Panc1 (cell line): ENCODE measurements around the gene TCEAL2. TPM values are rescaled to one million over a fixed set of nuclear protein-coding genes. Genes with fewer than 3 reads are reported as not detected.
"Not testable (repeated sequence)": the region's sequence is repeated elsewhere in the genome, so short reads cannot be mapped to it uniquely, and the experiment has no call there.

Experiments used
- ATAC-seq: fragments of 200-7000 bp; cut with Tn5 transposase; 2 replicates; pipeline ENCODE4 v1.9.1; 2020; ENCODE audit warnings: mild to moderate bottlenecking, moderate library complexity
- BruUV-seq: library from RNA; stranded (reverse); fragments of 400-500 nt; replicated peaks from 2 replicates; lab custom pipeline; 2021; lab: Mats Ljungman, UMichigan
- CTCF ChIA-PET: fragments of 300-600 bp; sonication (Branson Sonifier 250); formaldehyde crosslinking; loops from one replicate; lab custom pipeline; 2022; ENCODE audit warnings: antibody characterized with exemption; lab: Charles Lee
- POLR2A ChIA-PET: fragments of 300-600 bp; sonication (Branson Sonifier 250); formaldehyde crosslinking; loops from one replicate; lab custom pipeline; 2022; ENCODE audit warnings: antibody characterized with exemption; lab: Charles Lee
- DNase-seq: peaks from one replicate; pipeline ENCODE4 v3.0.0-alpha.2; 2010; ENCODE audit warnings: low read depth, low spot score
- H3K27ac ChIP-seq: 2 replicates; pipeline ENCODE4 v1.5.1; 2011; ENCODE audit warnings: mild to moderate bottlenecking, low read length, inconsistent platforms
- H3K27me3 ChIP-seq: fragments of 200-500 bp; sonication (Bioruptor generic); 2 replicates; pipeline ENCODE4 v1.6.0; 2014; ENCODE audit warnings: low read length, inconsistent platforms; ENCODE audit not compliant: control insufficient read depth, insufficient read depth
- H3K36me3 ChIP-seq: fragments of 200-500 bp; sonication (Bioruptor generic); 2 replicates; pipeline ENCODE4 v1.5.1; 2014; ENCODE audit warnings: inconsistent platforms, mild to moderate bottlenecking, low read length, moderate library complexity; ENCODE audit not compliant: control insufficient read depth, insufficient read depth
- H3K4me1 ChIP-seq: 2 replicates; pipeline ENCODE4 v1.5.1; 2011; ENCODE audit warnings: inconsistent platforms, mild to moderate bottlenecking, low read length, moderate library complexity; ENCODE audit not compliant: control insufficient read depth, insufficient read depth
- H3K4me3 ChIP-seq, 2 experiments: 2 replicates each; pipeline ENCODE4 v1.5.1; 2011 to 2012; ENCODE audit warnings: low read depth in 2 of 2, low read length in 2 of 2, mild to moderate bottlenecking in 2 of 2, inconsistent platforms in 1 of 2, moderate library complexity in 1 of 2
- H3K9me3 ChIP-seq: fragments of 200-500 bp; sonication (Bioruptor generic); 2 replicates; pipeline ENCODE4 v1.5.1; 2014; ENCODE audit warnings: low read depth, mild to moderate bottlenecking, inconsistent platforms, low read length, moderate library complexity; ENCODE audit not compliant: control insufficient read depth, insufficient read depth
- CTCF ChIP-seq: fragments of 450-650 bp; IDR thresholded peaks from 2 replicates; pipeline ENCODE4 v1.5.1; 2017; ENCODE audit warnings: mild to moderate bottlenecking
- POLR2AphosphoS5 ChIP-seq: IDR thresholded peaks from 2 replicates; pipeline ENCODE4 v1.6.1; 2012; ENCODE audit warnings: mild to moderate bottlenecking, low read depth, low read length, moderate library complexity
- SIN3A ChIP-seq: IDR thresholded peaks from 2 replicates; pipeline ENCODE4 v1.6.1; 2012; ENCODE audit warnings: low read depth, mild to moderate bottlenecking, low read length, moderate library complexity, borderline replicate concordance; ENCODE audit not compliant: insufficient read depth
- TCF7L2 ChIP-seq: IDR thresholded peaks from 2 replicates; pipeline ENCODE4 v1.6.1; 2011; ENCODE audit warnings: mild to moderate bottlenecking, low read depth, low read length, inconsistent platforms
- in situ Hi-C: cut with HindIII; loops from 2 replicates; pipeline ENCODE4 v1.10.0; 2016; ENCODE audit warnings: low sequenced_read_pairs, low pct_unique_long_range_greater_than_20kb
- intact Hi-C: fragments of 100-400 bp; cut with micrococcal nuclease; formaldehyde crosslinking; loops from one replicate; pipeline ENCODE4 v1.10.0; 2022; ENCODE audit not compliant: unreplicated experiment
- total RNA-seq: library from RNA; stranded (reverse); gene quantifications from one replicate; pipeline ENCODE4 v1.2.1, GENCODE V29; 2021; ENCODE audit not compliant: unreplicated experiment
- TF ChIP-seq, protein P1 (sequence below), 2 experiments: IDR thresholded peaks; 2 replicates each; pipeline ENCODE4 v1.6.1; 2011 to 2012; ENCODE audit warnings: low read depth in 2 of 2, control low read depth in 1 of 2, low read length in 1 of 2, mild to moderate bottlenecking in 1 of 2, moderate library complexity in 1 of 2; ENCODE audit not compliant: insufficient read depth in 1 of 2

TCEAL2 gene
- total RNA-seq, 1 experiment from 2014 or later, result not detected

- intact Hi-C loops, in situ Hi-C loops, CTCF ChIA-PET, H3K27ac ChIP-seq, POLR2A ChIA-PET, H3K4me3 ChIP-seq, H3K9me3 ChIP-seq, H3K27me3 ChIP-seq, DNase-seq, H3K4me1 ChIP-seq, BruUV-seq, H3K36me3 ChIP-seq: not testable (repeated sequence)
- peak; percentile 45; the same call in 1 of the 2 replicates for ATAC-seq
Observed at GRCh38 chrX:102126080-102126818, 770 bp downstream of the TCEAL2 start.

GRCh38 chrX:102126863-102127262, 1.4 kb downstream of the TCEAL2 start:
- Histone ChIP-seq H3K36me3 (no peaks in the 10 kb centered on the region), H3K4me3 (no peak overlapping the region), H3K9me3 (no peaks in the 10 kb centered on the region), H3K27ac (no peak overlapping the region), H3K27me3 (peaks cover 7% of the 10 kb centered on the region; the same call in 1 of the 2 replicates), H3K4me1 (no peaks in the 10 kb centered on the region)
- CTCF ChIA-PET, result no interaction called here
- in situ Hi-C loops, result no loop called here
- no TSS peak for BruUV-seq
- no peak for TF ChIP-seq TCF7L2
- no peak for TF ChIP-seq POLR2AphosphoS5
- no peak for TF ChIP-seq SIN3A
- TF ChIP-seq, protein P1, sequence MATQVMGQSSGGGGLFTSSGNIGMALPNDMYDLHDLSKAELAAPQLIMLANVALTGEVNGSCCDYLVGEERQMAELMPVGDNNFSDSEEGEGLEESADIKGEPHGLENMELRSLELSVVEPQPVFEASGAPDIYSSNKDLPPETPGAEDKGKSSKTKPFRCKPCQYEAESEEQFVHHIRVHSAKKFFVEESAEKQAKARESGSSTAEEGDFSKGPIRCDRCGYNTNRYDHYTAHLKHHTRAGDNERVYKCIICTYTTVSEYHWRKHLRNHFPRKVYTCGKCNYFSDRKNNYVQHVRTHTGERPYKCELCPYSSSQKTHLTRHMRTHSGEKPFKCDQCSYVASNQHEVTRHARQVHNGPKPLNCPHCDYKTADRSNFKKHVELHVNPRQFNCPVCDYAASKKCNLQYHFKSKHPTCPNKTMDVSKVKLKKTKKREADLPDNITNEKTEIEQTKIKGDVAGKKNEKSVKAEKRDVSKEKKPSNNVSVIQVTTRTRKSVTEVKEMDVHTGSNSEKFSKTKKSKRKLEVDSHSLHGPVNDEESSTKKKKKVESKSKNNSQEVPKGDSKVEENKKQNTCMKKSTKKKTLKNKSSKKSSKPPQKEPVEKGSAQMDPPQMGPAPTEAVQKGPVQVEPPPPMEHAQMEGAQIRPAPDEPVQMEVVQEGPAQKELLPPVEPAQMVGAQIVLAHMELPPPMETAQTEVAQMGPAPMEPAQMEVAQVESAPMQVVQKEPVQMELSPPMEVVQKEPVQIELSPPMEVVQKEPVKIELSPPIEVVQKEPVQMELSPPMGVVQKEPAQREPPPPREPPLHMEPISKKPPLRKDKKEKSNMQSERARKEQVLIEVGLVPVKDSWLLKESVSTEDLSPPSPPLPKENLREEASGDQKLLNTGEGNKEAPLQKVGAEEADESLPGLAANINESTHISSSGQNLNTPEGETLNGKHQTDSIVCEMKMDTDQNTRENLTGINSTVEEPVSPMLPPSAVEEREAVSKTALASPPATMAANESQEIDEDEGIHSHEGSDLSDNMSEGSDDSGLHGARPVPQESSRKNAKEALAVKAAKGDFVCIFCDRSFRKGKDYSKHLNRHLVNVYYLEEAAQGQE (IDR thresholded peaks at IDR 0.05; ENCODE audit: insufficient read depth in 1 of 2, low read depth in 2 of 2, low read length in 1 of 2), result no peak
- no peak for TF ChIP-seq CTCF
- POLR2A ChIA-PET, result no interaction called here
- ATAC-seq (no peak), DNase-seq (no peak)
- intact Hi-C loops, result no loop called here

- intact Hi-C loops, result no loop called here
- ATAC-seq, result no peak
- no peak for TF ChIP-seq TCF7L2
- no peak for TF ChIP-seq POLR2AphosphoS5
- peak; percentile 54; the same call in 1 of the 2 replicates for TF ChIP-seq CTCF
- Histone ChIP-seq H3K36me3 (no peaks in the 10 kb centered on the region), H3K9me3 (no peaks in the 10 kb centered on the region), H3K4me1 (no peaks in the 10 kb centered on the region), H3K27me3 (peaks cover 4% of the 10 kb centered on the region; the same call in 1 of the 2 replicates), H3K27ac (no peak overlapping the region), H3K4me3 (no peak overlapping the region)
- BruUV-seq, result no TSS peak
- in situ Hi-C loops, result no loop called here
- no peak for DNase-seq
- CTCF ChIA-PET, result no interaction called here
- POLR2A ChIA-PET, result no interaction called here
Observed at GRCh38 chrX:102129473-102129872, 4.0 kb downstream of the TCEAL2 start.
